HG02642 (cell line): ENCODE measurements around the gene COX6B1.

Experiments
- ATAC-seq: cut with Tn5 transposase; IDR thresholded peaks from one replicate; pipeline ENCODE4 v1.9.1; 2021; ENCODE audit warnings: mild to moderate bottlenecking; ENCODE audit not compliant: unreplicated experiment, poor library complexity

Gene COX6B1

GRCh38 chr19:35704218-35704617 is 56.1 kb downstream of the COX6B1 start, which contains the start of gene ZBTB32:
ZBTB32 (plus strand) TSS chr19:35704558; CDS start chr19:35714627, 10,069 bp downstream.
- no peak for ATAC-seq
